T-helper 9 cell (primary cell): Measurements from ENCODE around the gene DPM3.
"Not testable (repeated sequence)": the region's sequence is repeated elsewhere in the genome, so short reads cannot be mapped to it uniquely, and the experiment has no call there.

Experiments used
- DNase-seq: peaks from one replicate; pipeline ENCODE4 v3.0.0-alpha.2; 2020

The DPM3 gene

DNA sequence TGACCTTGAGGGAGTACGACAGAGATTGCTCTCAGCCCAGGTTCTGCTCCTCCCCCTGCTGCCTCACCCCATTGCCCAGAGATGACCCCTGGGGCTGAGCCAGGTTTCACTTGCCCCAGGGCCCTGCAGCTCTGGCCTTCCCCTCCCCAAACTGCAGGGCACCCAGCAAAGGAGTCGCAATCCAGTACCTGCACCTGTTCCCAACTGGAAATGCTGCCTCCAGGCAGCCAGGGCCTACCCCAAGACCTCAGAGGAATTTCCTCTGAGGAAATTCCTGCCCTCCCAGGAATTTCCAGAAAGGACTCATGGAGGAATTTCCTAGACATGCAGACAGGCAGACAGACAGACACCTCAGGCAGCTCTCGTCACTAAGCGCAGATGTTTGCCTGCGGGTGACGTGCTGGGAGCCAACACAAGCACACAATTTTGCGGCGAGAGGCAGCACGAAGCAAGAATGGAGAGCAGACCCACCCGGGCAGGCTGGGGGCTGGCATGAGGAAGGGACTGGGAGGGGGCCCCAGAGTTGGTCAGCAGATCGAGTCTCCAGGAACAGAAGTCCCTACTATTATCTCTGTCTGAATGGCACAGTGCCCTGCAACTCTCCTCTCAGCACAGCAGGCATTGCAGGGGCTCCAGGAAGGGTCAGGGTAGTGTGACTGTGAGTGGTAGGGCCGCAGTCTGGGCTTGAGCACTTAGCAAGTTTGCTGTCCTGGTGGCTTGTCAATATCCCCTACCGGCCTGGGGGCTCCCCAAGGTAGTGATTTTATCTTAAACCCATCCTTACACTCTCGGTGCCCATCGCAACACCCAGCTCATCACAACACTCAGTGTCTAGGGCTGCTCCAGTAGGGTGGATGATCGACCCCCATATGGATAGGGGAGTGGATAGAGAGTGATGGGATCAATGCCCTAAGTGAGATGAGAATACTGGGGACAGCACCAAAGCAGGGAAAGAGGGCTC, 15.5 kb downstream of the DPM3 start:
- no peak for DNase-seq

DNA sequence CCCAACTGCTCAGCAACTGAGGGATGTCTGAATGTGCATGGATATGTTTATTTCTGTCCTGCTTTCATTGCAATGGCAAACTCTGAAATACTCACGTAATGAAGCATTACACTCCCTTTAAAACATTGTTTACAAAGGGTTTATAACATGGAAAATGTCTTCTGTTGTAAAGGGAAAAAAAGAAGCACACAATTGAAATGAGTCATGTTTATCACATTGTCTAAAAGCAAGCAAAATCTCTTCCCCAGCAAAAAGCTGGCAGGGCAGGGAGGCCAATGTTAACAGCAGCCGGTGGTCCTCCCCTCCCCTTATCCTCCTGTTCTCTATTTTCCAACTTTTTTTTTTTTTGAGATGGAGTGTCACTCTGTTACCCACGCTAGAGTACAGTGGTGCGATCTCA, 16.5 kb downstream of the DPM3 start:
- no peak for DNase-seq

DNA sequence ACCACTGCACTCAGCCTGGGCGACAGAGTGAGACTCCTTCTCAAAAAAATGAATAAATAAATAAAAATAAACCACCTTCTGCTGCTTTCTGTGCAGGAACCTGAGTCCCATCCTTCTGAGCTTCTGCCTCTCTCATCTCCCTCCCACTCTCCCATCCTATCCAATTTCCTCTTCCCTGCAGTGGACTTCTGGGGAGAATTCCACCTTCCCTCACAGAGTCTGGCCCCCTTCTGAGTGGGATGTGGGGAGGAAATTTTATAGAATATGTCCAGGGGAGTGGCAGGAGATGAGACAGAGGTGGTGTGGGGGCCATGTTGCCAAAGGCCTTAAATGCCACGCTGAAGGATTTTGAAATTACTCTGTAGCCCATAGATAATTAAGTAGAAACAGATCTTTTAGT, 18.0 kb downstream of the DPM3 start:
- no peak for DNase-seq

DNA sequence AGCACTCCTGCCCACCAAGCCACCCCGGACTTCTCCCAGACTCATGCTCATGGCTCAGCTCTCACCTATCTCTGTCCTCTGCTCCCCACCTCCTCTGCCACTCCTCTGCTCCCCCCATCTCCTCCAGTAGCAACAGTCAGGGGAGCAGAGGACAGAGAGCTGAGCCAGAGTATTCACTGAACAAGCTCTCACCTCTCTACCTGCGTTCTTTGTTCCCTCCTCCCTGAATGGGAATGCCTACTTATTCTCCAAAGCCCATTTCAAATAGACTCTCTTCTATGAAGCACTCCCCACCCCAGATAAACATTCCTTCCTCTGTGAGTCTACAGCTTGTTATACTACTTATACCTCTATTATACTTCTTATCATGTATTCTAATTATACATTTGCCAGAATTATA, 19.1 kb downstream of the DPM3 start:
- no peak for DNase-seq

DNA sequence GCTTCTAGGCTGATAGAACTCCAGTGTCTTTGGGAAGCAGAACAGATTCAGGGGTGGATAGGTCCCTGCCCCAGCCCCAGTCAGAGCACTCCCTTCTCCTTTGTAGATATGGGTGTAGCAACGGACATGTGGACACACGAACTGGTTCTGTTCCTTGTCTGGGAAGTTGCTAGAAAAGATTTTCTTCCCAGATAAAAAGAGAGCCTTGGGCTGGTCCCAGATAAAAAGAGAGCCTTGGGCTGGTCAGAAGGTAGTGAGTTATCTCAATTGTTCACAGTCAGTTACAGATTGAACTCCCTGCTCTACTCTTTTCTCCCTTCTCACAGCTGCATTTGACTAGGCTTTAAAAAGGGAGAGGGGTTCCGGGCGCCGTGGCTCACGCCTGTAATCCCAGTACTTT, 20.1 kb downstream of the DPM3 start:
- DNase-seq = no peak

DNA sequence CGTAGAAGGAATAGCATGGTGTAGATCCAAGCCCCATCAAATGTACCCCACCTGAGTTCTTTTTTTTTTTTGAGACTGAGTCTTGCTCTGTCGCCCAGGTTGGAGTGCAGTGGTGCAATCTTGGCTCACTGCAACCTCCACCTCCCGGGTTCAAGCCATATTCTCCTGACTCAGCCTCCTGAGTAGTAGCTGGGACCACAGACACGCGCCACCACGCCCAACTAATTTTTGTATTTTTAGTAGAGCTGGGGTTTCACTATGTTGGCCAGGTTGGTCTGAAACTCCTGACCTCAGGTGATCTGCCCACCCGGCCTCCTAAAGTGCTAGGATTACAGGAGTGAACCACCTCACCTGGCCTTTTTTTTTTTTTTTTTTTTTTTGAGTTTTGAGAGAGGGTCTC, 22.2 kb downstream of the DPM3 start:
- not testable (repeated sequence) for DNase-seq

DNA sequence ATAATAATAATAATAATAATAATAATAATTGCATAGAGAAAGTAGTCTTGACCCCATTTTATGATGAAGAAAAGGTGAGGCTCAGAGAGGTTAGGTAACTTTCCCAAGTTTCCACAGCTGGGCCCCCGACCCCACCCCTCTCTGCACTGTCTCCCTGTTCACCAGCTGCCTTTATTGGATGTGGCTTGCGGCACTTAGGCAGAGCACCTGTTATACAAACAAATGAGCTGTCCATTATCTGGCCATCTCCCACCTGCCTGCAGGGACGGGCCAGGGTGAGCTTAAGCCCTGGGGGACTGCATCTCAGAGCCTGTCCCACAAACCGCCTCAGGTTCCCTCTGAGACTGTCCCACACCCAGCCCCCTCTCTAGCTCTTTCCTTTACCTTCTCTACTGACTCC, 22.7 kb downstream of the DPM3 start:
- no peak for DNase-seq

DNA sequence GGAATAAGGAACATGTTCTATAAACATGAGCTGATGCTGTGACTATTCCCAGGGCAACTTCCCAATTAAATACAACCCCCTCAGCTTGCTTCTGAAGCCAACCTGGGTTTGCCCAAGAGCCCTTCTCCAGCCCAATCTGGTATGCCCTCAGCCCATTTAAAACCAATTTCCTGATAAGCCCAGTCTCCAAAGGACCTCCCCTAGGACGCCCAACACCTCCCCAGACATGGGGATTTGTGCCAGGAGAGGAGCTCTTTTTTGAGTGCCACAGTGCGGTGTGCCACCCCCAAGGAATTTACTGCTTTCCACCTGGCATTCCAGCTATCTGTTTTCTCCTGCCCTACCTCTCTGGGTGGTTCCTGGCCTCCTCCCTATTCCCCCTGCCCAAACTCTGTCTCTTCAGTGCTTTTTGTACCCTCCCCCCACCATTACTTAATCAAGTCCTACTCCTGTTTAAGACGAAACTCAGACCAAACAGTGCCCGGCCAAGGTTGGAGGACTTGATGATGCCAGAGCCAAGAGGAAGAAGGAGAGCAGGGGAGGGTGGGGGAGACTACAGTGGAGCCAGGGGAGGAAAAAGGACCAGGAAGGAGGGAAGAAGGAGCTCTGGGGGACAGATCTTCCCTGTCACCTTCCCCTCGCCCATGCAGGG, 24.1 kb downstream of the DPM3 start:
- no peak for DNase-seq

DNA sequence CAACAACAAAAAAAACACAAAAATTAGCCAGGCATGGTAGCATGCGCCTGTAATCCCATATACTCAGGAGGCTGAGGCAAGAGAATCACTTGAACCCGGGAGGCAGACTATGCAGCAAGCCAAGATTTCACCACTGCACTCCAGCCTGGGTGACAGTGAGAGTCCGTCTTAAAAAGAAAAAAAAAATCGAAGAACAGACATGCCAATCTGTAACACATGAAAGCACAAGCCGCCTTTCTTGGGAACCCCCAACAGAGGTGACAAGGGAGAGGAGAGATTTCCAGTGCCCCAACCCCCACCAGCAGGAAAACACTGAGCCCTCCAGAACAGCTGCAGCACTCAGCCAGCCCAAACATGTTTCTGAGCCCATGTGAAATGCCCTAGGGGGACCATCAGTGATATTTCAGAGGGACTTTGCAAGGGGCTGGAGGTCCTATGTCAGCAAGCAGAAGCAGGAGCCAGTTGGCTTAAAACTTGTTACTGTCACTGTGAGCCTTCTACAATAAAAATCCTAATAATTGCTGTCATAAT, 26.8 kb downstream of the DPM3 start:
- no peak for DNase-seq

DNA sequence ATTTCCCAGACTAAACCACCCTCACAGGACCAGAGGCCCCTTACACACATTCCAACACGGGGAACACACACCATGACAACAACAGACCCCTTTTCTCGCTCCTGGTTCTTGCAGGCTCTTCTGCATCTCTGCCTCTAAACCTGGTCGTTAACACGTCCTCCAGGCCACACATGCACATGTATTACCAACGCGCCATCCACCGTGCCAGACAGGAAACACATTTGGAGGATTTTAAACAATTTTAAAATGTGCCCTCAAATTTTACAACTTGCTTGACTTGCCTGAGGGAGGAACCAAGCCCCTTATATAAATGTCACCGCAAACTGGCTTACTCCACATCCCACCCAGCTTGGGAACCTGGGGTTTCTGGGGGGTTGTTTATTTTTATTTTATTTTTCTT, 29.5 kb downstream of the DPM3 start:
- no peak for DNase-seq

DNA sequence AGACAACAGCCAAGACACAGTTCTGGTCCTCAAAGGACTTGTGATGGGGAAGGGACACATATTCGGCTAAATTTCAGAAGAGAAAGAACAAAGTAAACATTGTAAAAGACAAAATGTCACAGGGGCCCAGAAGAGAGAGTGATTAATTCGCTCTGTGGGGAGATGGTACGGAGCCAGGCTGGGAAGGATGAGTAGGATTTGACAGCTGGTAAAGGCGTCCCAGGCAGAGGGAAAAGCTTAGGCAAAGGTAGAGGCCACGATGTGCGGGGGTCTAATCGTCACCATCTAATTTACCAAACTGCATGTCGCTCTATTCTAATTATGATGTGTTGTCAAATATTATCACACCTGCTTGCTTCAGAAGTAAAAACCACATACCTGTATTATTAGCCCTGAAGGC, 29.9 kb downstream of the DPM3 start:
- no peak for DNase-seq

DNA sequence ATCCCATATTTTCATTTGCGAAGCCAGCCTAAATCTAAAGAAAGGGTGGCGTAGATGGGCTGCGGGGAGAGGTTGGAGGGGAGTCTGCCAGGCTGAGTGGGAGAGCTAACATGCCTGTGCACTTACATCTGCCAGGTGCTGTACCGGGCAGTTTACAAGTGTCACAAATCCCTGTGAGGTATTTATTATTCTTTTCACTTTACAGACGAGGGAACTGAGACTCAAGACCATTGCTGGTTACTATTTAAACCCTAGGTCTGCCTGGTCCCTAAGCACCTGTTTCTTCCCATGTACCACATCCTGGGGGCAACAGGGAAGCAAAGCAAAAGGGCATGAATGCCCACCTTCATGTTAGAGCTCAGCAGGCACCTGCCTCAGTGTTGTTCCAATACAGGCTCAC, 32.0 kb downstream of the DPM3 start:
- DNase-seq = no peak

DNA sequence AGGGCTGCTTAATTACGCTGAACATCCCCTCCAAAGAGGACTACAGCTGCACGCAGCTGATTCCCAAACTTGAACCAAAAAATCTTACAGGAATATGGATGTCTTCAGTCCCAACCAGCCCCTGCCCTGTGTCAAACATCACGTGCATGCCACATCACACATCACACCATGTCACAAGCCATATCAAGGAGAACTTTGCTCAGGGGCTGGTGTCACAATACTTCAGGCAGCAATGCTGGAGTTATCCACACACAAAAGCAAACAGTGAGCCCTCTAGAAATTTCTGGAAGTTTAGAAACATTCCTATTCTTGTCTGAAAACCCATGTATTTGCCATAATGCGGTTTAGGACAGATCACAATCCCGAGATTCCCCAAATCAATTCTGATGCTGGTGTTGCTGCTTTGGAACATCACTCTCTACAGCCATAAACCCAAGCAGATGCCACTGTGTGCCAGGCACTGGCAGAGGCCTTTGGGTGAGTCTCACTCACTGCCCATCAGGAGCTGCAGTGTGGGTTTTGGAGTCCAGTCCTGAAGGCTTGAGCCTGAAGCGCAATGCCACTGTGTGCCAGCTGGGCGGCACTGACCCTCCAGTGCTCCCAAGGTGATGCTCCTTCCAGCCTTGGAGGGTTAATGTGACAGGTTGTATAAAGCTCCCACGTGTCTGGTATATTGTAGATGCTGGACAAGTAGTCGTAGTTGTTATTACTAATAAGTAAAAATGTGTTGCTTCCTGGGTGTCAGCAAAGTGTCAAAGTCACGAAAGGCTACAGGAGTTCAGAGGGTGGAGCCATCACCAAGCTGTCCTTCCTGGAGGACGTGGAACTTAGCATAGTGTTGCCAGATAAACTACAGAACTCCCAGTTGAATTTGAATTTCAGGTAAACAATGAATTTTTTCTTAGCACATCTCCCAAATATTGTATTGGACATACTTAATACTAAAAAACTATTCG, 32.7 kb downstream of the DPM3 start:
- no peak for DNase-seq

DNA sequence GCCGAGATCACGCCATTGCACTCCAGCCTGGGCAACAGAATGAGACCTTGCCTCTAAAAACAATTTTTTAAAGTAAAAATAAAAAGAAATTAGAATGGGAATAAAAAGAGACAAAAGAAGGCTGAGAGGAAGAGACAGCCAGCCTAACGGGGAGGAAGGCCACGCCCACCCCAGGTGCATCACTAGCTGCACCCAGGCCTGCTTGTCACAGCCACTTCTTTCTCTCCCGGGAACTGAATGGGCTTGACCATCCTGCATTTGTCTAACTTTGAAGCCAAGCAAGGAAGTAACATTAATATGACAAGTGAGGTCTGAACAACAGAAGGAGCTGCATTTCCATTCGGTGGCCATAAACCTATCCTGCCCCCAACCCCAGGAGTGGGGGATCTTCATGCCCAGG, 33.5 kb downstream of the DPM3 start:
- no peak for DNase-seq

DNA sequence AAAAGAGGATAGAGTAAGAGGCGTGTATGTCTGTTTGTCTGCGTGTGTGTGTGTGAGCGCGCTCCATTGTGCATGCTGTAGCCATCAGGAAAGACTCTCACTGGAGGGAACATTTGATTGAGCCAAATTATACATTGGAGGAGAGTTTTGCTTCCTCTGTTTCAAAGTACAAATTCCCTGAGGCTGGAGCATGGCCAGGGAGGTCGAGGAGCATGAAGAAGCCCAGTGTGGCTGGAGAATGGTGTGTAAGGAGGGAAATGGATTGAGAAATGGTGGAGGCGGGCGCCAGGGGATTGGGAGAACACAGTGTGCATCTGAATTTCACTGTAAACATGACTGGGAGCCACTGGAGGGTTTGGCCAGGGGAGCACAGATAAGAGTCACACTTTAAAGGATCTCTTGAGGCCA, 34.7 kb downstream of the DPM3 start:
- DNase-seq = no peak

DNA sequence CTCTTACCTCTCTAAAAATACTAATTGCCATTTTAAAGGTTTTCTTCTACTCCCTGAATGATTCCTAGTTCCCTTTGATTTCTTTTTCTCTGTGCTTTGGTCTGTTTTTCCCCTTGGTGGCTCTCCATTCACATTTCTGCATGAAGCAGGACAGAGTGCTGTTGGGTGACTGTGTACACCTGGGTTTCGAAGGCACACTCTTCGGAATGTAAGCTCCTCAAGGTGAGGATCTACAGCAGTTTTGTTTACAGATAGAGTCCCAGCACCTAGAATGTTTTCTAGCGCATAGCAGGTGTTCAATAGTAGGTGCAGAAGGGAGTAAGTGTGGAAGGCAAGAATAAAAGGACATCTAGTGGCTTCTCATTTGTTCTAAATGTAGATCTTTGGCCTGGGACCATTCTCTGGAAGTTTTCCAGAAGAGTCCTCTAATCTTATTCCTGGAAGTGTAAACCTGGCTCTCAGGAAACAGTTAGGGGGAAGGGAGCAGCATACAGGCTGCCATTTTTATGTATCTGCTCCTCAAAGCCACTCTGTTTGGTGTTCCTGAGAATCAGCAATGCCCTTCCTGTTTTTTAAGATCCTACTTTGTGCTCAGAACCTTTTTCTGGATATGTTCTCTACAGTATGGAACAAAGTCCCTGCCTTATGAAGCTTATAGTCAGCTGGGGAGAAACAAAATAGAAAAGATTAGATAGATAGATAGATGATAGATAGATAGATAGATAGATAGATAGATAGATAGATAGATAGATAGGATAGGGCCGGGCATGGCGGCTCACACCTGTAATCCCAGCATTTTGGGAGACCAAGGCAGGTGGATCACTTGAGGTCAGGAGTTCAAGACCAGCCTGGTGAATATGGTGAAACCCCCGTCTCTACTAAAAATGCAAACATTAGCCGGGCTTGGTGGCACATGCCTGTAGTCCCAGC, 35.5 kb downstream of the DPM3 start:
- no peak for DNase-seq

DNA sequence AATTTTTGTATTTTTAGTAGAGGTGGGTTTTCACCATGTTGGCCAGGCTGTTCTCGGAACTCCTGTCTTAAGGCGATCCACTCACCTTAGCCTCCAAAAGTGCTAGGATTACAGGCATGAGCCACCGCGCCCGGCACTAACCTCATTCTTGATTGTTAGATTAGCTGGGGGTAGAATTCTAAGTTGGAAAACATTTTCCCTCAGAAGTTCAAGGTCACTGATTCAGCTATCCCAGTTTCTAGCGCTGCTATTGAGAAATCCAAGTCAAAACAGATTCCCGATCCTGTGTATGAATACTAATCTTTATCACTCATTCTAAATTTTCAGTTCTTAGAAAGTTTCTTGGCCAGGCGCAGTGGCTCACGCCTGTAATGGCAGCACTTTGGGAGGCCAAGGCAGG, 37.0 kb downstream of the DPM3 start:
- DNase-seq = no peak

DNA sequence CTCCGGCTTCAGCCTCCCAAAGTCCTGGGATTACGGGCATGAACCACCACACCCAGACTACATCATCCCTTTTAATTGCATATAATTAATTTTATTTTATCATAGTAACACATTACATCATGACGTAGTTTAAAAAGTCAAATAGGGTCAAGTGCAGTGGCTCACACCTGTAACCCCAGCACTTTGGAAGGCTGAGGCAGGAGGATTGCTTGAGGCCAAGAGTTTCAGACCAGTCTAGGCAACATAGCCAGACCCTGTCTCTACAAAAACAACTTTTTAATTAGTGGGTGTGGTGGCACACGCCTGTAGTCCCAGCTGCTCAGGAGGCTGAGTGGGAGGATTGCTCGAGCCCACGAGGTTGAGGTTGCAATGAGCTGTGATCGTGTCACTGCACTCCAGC, 41.0 kb downstream of the DPM3 start:
- DNase-seq = no peak

DNA sequence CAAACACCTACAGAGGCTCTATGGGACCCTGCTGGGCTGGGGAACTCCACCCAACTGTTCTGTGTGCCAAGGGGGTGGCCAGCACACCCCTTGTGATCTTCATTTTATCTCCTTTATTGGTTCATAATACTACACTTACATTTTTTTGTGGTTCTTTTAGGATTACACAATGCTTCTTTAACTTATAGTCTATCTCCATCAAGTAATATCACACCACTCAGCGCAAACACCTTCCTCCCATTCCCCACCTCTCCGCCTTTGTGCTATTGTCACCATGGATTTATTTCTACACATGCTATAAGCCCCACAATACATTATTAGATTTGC, 45.7 kb downstream of the DPM3 start:
- DNase-seq = no peak

DNA sequence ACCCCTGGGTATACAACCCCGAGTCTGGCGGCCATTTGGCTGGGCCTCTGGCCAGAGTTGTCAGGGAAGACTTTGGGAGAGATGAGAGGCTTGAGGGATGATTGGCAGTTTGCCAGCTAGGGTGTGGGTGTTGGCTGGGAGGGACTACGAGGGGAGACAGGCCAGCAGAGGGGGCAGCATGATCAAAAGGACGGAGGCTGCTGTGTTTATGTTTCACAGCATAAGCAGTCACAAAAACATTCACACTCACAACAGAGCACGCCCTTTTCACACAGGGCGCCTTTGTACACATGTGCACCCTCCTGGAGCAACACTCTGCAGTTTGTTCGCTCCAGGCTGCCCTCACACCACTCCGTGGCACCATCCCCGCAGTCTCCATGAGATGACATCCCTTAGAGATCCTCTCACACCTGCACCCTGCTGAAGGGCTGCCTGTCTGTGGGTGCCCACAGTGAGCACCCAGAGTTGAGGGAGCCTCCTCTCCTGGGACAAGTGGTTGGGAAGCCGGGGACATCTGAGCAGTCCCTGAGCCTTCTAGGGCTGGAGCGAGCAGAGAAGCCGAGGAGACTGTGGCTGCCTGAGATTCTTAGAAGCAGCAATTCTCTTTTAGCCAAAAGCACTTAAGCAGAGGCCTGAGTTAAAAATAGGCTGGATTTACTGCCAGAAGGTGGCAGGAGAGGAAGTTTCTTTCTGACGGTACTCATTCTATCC, 46.3 kb downstream of the DPM3 start:
- DNase-seq = no peak

DNA sequence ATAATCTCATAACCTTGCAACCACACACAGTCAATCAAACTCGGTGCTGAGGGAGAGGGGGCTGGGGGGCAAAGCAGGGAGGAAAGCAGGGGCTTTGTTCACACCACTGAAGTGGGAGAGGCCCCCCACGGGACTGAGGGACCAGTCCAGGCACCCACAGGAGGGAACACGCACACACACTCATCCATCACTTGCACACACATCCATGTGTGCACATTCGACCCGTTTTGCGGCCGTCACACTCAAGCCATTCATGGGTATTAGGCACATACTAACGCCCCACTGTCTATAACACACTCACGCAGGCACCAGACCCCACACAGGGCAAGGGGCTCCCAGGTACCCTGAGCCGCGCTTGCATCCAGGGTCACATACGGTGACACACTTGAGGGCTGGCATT, 47.7 kb downstream of the DPM3 start:
- DNase-seq = no peak
